ENCODE data around the gene GABRG3.
"Not testable (repeated sequence)": the region's sequence is repeated elsewhere in the genome, so short reads cannot be mapped to it uniquely, and the experiment has no call there.

- not testable (repeated sequence) for TF ChIP-seq CTCF (IDR thresholded peaks at IDR 0.05 in 2 of 3, conservative IDR thresholded peaks at IDR 0.05 in 1 of 3; ENCODE audit: borderline replicate concordance in 1 of 3, insufficient read depth in 1 of 3, low read depth in 2 of 3, low read length in 2 of 3); POLR2AphosphoS5 (IDR thresholded peaks at IDR 0.05; ENCODE audit: low read depth, low read length); POLR2A (IDR thresholded peaks at IDR 0.05; ENCODE audit: borderline replicate concordance, extremely low read depth, insufficient read depth, insufficient read length); ZNF274 (IDR thresholded peaks at IDR 0.05; ENCODE audit: low read depth, low read length); ELF1 (IDR thresholded peaks at IDR 0.05; ENCODE audit: borderline replicate concordance, low read depth); CBX3 (IDR thresholded peaks at IDR 0.05; ENCODE audit: low read depth); REST (IDR thresholded peaks at IDR 0.05; ENCODE audit: low read depth); YY1 (IDR thresholded peaks at IDR 0.05; ENCODE audit: extremely low read depth, insufficient replicate concordance, low read depth, low read length); RAD21 (IDR thresholded peaks at IDR 0.05; ENCODE audit: low read depth); CEBPB (IDR thresholded peaks at IDR 0.05; ENCODE audit: low read depth); JUND (IDR thresholded peaks at IDR 0.05)
Measured at GRCh38 chr15:27003003-27003402, 32.0 kb downstream of the GABRG3 start.

All from HCT116 (cell line).